Astrocyte (in vitro differentiated cells and primary cell): ENCODE results near the gene AMMECR1L. TPM values are rescaled to one million over a fixed set of nuclear protein-coding genes. Genes with fewer than 3 reads are reported as not detected.
A peak's percentile ranks its signal among the peaks of the same experiment; 100 is the strongest.

ENCODE experiments used
- DNase-seq: peaks from one replicate; pipeline ENCODE4 v3.0.0-alpha.2; 2010; ENCODE audit warnings: low read depth
- FAIRE-seq: peaks from 2 replicates; lab custom pipeline; 2011; peaks lifted over from hg19 to GRCh38; lab: Jason Lieb, UNC
- H2AFZ ChIP-seq: 2 replicates; pipeline ENCODE4 v1.6.0; 2012; ENCODE audit warnings: low read depth, low read length, inconsistent platforms
- H3K27ac ChIP-seq: 2 replicates; pipeline ENCODE4 v1.5.1; 2011; ENCODE audit warnings: low read depth, low read length, inconsistent platforms
- H3K27me3 ChIP-seq: 2 replicates; pipeline ENCODE4 v1.6.0; 2011; ENCODE audit warnings: low read length, inconsistent platforms; ENCODE audit not compliant: insufficient read depth
- H3K36me3 ChIP-seq: 2 replicates; pipeline ENCODE4 v1.5.1; 2011; ENCODE audit warnings: low read length, inconsistent platforms; ENCODE audit not compliant: insufficient read depth
- H3K4me1 ChIP-seq: 2 replicates; pipeline ENCODE4 v1.5.1; 2011; ENCODE audit warnings: low read length, inconsistent platforms; ENCODE audit not compliant: insufficient read depth
- H3K4me2 ChIP-seq: 2 replicates; pipeline ENCODE4 v1.6.0; 2012; ENCODE audit warnings: low read length, inconsistent platforms
- H3K4me3 ChIP-seq: 2 replicates; pipeline ENCODE4 v1.5.1; 2011; ENCODE audit warnings: low read depth, mild to moderate bottlenecking, low read length, inconsistent platforms; ENCODE audit not compliant: insufficient read depth
- H3K79me2 ChIP-seq: 2 replicates; pipeline ENCODE4 v1.6.0; 2012; ENCODE audit warnings: mild to moderate bottlenecking, low read length, inconsistent platforms; ENCODE audit not compliant: insufficient read depth
- H3K9ac ChIP-seq: 2 replicates; pipeline ENCODE4 v1.6.0; 2012; ENCODE audit warnings: mild to moderate bottlenecking, low read length, inconsistent platforms
- H3K9me3 ChIP-seq: 2 replicates; pipeline ENCODE4 v1.5.1; 2012; ENCODE audit warnings: low read depth, mild to moderate bottlenecking, low read length, inconsistent platforms; ENCODE audit not compliant: insufficient read depth
- H4K20me1 ChIP-seq: 2 replicates; pipeline ENCODE4 v1.6.0; 2012; ENCODE audit warnings: low read length, inconsistent platforms; ENCODE audit not compliant: insufficient read depth
- H3K27ac Mint-ChIP-seq: one replicate; pipeline ENCODE4 v1.8.0; 2021; ENCODE audit warnings: mild to moderate bottlenecking, mixed read lengths; ENCODE audit not compliant: unreplicated experiment
- H3K27me3 Mint-ChIP-seq: one replicate; pipeline ENCODE4 v1.8.0; 2021; ENCODE audit warnings: low read depth, mixed read lengths; ENCODE audit not compliant: unreplicated experiment
- H3K36me3 Mint-ChIP-seq: one replicate; pipeline ENCODE4 v1.8.0; 2021; ENCODE audit warnings: low read depth, mixed read lengths; ENCODE audit not compliant: unreplicated experiment
- H3K4me1 Mint-ChIP-seq: one replicate; pipeline ENCODE4 v1.8.0; 2021; ENCODE audit warnings: low read depth, mixed read lengths; ENCODE audit not compliant: unreplicated experiment
- H3K4me3 Mint-ChIP-seq: one replicate; pipeline ENCODE4 v1.8.0; 2021; ENCODE audit warnings: mild to moderate bottlenecking, moderate library complexity, mixed read lengths; ENCODE audit not compliant: unreplicated experiment
- H3K9me3 Mint-ChIP-seq: one replicate; pipeline ENCODE4 v1.8.0; 2021; ENCODE audit warnings: mild to moderate bottlenecking, mixed read lengths; ENCODE audit not compliant: unreplicated experiment
- EZH2 ChIP-seq: IDR thresholded peaks from 2 replicates; pipeline ENCODE4 v1.6.1; 2012; ENCODE audit warnings: mild to moderate bottlenecking, low read length, inconsistent platforms; ENCODE audit not compliant: insufficient read depth
- total RNA-seq: library from RNA; stranded (reverse); gene quantifications from 2 replicates; pipeline ENCODE4 v1.2.1, GENCODE V29; 2021
- TF ChIP-seq, protein P1 (sequence below): IDR thresholded peaks from 2 replicates; pipeline ENCODE4 v1.5.1; 2011; ENCODE audit warnings: low read depth, mild to moderate bottlenecking, inconsistent platforms, low read length, moderate library complexity; ENCODE audit not compliant: insufficient read depth

Gene AMMECR1L
- total RNA-seq, 1 donor from 2014 or later, result 32.2 TPM

DNA sequence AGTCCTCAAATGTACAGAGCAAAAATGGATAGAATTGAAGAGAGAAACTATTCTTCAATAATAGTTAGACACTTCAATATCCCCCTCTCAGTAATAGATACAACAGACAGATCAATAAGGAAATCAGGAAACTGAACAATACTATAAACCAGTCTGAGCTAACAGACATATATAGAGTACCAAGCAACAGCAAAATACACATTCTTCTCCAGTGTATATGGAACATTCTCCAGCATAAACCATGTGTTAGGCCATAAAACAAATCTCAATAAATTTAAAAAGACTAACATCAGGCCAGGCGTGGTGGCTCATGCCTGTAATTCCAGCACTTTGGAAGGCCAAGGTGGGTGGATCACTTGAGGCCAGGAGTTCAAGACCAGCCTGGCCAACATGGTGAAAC, 43.7 kb upstream of the AMMECR1L start:
- no peaks in the 10 kb centered on the region for H3K36me3 Mint-ChIP-seq
- no peak overlapping the region for H2AFZ ChIP-seq
- H3K4me3 ChIP-seq, result no peak overlapping the region
- no peaks in the 10 kb centered on the region for H4K20me1 ChIP-seq
- H3K27me3 ChIP-seq, result peaks cover 3% of the 10 kb centered on the region
- peaks cover 5% of the 10 kb centered on the region for H3K27me3 Mint-ChIP-seq
- no peak overlapping the region for H3K9ac ChIP-seq
- H3K4me1 ChIP-seq, result peaks cover 3% of the 10 kb centered on the region
- peaks cover 3% of the 10 kb centered on the region for H3K9me3 ChIP-seq
- H3K9me3 Mint-ChIP-seq, result no peaks in the 10 kb centered on the region
- H3K4me3 Mint-ChIP-seq, result no peak overlapping the region
- no peaks in the 10 kb centered on the region for H3K36me3 ChIP-seq
- TF ChIP-seq, protein P1, sequence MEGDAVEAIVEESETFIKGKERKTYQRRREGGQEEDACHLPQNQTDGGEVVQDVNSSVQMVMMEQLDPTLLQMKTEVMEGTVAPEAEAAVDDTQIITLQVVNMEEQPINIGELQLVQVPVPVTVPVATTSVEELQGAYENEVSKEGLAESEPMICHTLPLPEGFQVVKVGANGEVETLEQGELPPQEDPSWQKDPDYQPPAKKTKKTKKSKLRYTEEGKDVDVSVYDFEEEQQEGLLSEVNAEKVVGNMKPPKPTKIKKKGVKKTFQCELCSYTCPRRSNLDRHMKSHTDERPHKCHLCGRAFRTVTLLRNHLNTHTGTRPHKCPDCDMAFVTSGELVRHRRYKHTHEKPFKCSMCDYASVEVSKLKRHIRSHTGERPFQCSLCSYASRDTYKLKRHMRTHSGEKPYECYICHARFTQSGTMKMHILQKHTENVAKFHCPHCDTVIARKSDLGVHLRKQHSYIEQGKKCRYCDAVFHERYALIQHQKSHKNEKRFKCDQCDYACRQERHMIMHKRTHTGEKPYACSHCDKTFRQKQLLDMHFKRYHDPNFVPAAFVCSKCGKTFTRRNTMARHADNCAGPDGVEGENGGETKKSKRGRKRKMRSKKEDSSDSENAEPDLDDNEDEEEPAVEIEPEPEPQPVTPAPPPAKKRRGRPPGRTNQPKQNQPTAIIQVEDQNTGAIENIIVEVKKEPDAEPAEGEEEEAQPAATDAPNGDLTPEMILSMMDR, result no peak
- TF ChIP-seq EZH2, result no peak
- DNase-seq (no peak), FAIRE-seq (no peak)
- H3K79me2 ChIP-seq, result no peaks in the 10 kb centered on the region
- H3K27ac Mint-ChIP-seq, result no peak overlapping the region
- peaks cover 3% of the 10 kb centered on the region for H3K4me1 Mint-ChIP-seq
- H3K27ac ChIP-seq, result no peak overlapping the region
- no peak overlapping the region for H3K4me2 ChIP-seq

DNA sequence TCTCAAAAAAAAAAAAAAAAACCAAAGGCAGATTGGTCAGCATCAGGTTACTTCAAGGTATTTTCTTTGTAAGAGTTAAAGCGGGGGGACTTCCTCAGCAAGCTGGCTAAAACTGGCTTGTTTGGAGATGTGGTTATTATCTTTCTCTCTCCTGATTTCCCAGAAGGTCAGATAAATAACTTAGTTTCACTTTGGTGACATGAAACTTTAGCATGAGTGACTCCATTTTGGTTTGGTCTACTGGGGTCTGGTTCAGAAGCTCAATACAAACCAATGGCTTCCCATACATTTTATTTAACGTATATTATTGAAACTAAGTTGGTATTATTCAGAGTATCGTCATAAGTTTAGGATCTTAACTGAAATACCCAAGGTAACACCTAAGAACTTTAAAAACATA, 41.6 kb upstream of the AMMECR1L start:
- Mint-ChIP-seq H3K9me3 (no peaks in the 10 kb centered on the region), H3K4me1 (peaks cover 2% of the 10 kb centered on the region), H3K27ac (no peak overlapping the region), H3K36me3 (no peaks in the 10 kb centered on the region), H3K27me3 (peaks cover 5% of the 10 kb centered on the region), H3K4me3 (no peak overlapping the region)
- no peak overlapping the region for H2AFZ ChIP-seq
- TF ChIP-seq EZH2, result no peak
- TF ChIP-seq, protein P1, result no peak
- H3K9ac ChIP-seq, result no peak overlapping the region
- peaks cover 3% of the 10 kb centered on the region for H3K27me3 ChIP-seq
- peaks cover 3% of the 10 kb centered on the region for H3K9me3 ChIP-seq
- no peaks in the 10 kb centered on the region for H3K79me2 ChIP-seq
- H3K4me1 ChIP-seq, result peaks cover 3% of the 10 kb centered on the region
- no peaks in the 10 kb centered on the region for H3K36me3 ChIP-seq
- no peak for FAIRE-seq
- H3K4me2 ChIP-seq, result no peak overlapping the region
- H3K27ac ChIP-seq, result no peak overlapping the region
- no peak for DNase-seq
- no peaks in the 10 kb centered on the region for H4K20me1 ChIP-seq
- no peak overlapping the region for H3K4me3 ChIP-seq

DNA sequence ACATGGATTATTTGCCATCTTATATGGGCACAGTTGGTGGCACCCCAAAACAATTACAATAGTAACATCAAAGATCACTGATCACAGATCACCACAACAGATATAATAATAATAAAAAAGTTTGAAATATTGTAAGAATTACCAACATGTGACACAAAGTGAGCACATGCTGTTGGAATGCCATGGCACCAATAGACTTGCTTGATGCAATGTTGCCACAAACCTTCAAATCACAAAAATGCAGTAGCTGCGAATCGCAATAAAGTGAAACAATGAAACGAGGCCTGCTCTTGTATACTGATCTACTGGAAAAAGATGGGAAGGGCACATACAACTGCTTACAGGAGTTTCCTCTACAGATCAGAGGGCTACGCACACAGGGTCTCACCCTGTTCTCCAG, 32.2 kb upstream of the AMMECR1L start:
- Histone ChIP-seq H3K27ac (no peak overlapping the region), H3K4me1 (no peaks in the 10 kb centered on the region), H2AFZ (no peak overlapping the region), H3K4me2 (no peak overlapping the region), H4K20me1 (no peaks in the 10 kb centered on the region), H3K9ac (no peak overlapping the region), H3K27me3 (no peaks in the 10 kb centered on the region), H3K9me3 (no peaks in the 10 kb centered on the region), H3K4me3 (no peak overlapping the region), H3K36me3 (no peaks in the 10 kb centered on the region), H3K79me2 (no peaks in the 10 kb centered on the region)
- DNase-seq (peak; percentile 5), FAIRE-seq (no peak)
- H3K36me3 Mint-ChIP-seq, result no peaks in the 10 kb centered on the region
- TF ChIP-seq, protein P1, result no peak
- TF ChIP-seq EZH2, result no peak
- H3K27ac Mint-ChIP-seq, result no peak overlapping the region
- H3K27me3 Mint-ChIP-seq, result no peaks in the 10 kb centered on the region
- H3K4me1 Mint-ChIP-seq, result no peaks in the 10 kb centered on the region
- H3K4me3 Mint-ChIP-seq, result no peak overlapping the region
- H3K9me3 Mint-ChIP-seq, result no peaks in the 10 kb centered on the region
